HG03354 (cell line): Measurements from ENCODE around the gene LRP1.
"Not testable (repeated sequence)": the region's sequence is repeated elsewhere in the genome, so short reads cannot be mapped to it uniquely, and the experiment has no call there.

Source experiments
- ATAC-seq: cut with Tn5 transposase; IDR thresholded peaks from one replicate; pipeline ENCODE4 v1.9.1; 2021; ENCODE audit warnings: mild to moderate bottlenecking; ENCODE audit not compliant: unreplicated experiment, poor library complexity, severe bottlenecking

LRP1 gene

GRCh38 chr12:57110104-57111030, 17.9 kb upstream of the LRP1 start:
- ATAC-seq, result peak; percentile 52

- peak; percentile 65 for ATAC-seq
Observed at GRCh38 chr12:57111031-57111734, 17.1 kb upstream of the LRP1 start, which contains the start of gene STAT6. Gene STAT6 (minus strand): TSS chr12:57111362. CDS start chr12:57108278, 3,084 bp downstream.

GRCh38 chr12:57112492-57113294, 15.6 kb upstream of the LRP1 start:
- ATAC-seq, result peak; percentile 68

- no peak for ATAC-seq
Observed at GRCh38 chr12:57116580-57117281, 11.6 kb upstream of the LRP1 start.

GRCh38 chr12:57118711-57119271, 9.5 kb upstream of the LRP1 start:
- ATAC-seq, result no peak

- no peak for ATAC-seq
Observed at GRCh38 chr12:57119294-57120085, 8.8 kb upstream of the LRP1 start.

GRCh38 chr12:57120718-57121117, 7.6 kb upstream of the LRP1 start:
- not testable (repeated sequence) for ATAC-seq

- no peak for ATAC-seq
Observed at GRCh38 chr12:57123813-57124212, 4.5 kb upstream of the LRP1 start.

- ATAC-seq, result no peak
Observed at GRCh38 chr12:57124261-57124877, 3.9 kb upstream of the LRP1 start.

GRCh38 chr12:57126061-57126460, 2.2 kb upstream of the LRP1 start:
- no peak for ATAC-seq

GRCh38 chr12:57126561-57126960, 1.7 kb upstream of the LRP1 start:
- ATAC-seq, result no peak

- ATAC-seq, result no peak
Observed at GRCh38 chr12:57127101-57127725, 1.1 kb upstream of the LRP1 start.

GRCh38 chr12:57128519-57129247, 400 bp downstream of the LRP1 start:
- no peak for ATAC-seq

GRCh38 chr12:57129321-57129842, 1.1 kb downstream of the LRP1 start:
- no peak for ATAC-seq

GRCh38 chr12:57129889-57130288, 1.6 kb downstream of the LRP1 start:
- no peak for ATAC-seq

GRCh38 chr12:57130941-57131340, 2.7 kb downstream of the LRP1 start:
- ATAC-seq, result no peak
